Upper lobe of left lung (tissue), 6 donors: ENCODE data around the gene KATNB1. TPM values are rescaled to one million over a fixed set of nuclear protein-coding genes. Genes with fewer than 3 reads are reported as not detected.

ENCODE experiments used
- ATAC-seq, 2 donors: fragments of 200-7000 bp; cut with Tn5 transposase; one replicate each; pipeline ENCODE4 v1.9.1; 2022; ENCODE audit warnings: mild to moderate bottlenecking in 2 of 2, moderate library complexity in 2 of 2; ENCODE audit not compliant: low FRiP score in 2 of 2
- DNase-seq, 2 donors: peaks; one replicate each; pipeline ENCODE4 v3.0.0-alpha.2; 2019 to 2020
- H3K27ac ChIP-seq, 4 donors: fragments of 200-600 bp; sonication (generic); one replicate each; pipeline ENCODE4 v1.5.1; 2016 to 2019
- H3K27me3 ChIP-seq, 4 donors: fragments of 200-600 bp; sonication (generic); one replicate each; pipeline ENCODE4 v1.5.1; 2017 to 2019
- H3K36me3 ChIP-seq, 4 donors: fragments of 200-600 bp; sonication (generic); one replicate each; pipeline ENCODE4 v1.5.1; 2016 to 2019
- H3K4me1 ChIP-seq, 4 donors: fragments of 200-600 bp; sonication (generic); one replicate each; pipeline ENCODE4 v1.5.1; 2018 to 2019
- H3K4me3 ChIP-seq, 4 donors: fragments of 200-600 bp; sonication (generic); one replicate each; pipeline ENCODE4 v1.5.1; 2017 to 2019; ENCODE audit warnings: mild to moderate bottlenecking in 2 of 4, moderate library complexity in 1 of 4
- H3K9me3 ChIP-seq, 4 donors: fragments of 200-600 bp; sonication (generic); one replicate each; pipeline ENCODE4 v1.5.1; 2018 to 2019
- EP300 ChIP-seq, 4 donors: sonication (generic); formaldehyde crosslinking; IDR thresholded peaks; one replicate each; pipeline ENCODE4 v1.5.1; 2017; ENCODE audit warnings: antibody characterized with exemption in 4 of 4, control low read depth in 2 of 4
- POLR2A ChIP-seq, 4 donors: fragments of 450-650 bp; IDR thresholded peaks; one replicate each; pipeline ENCODE4 v1.5.1; 2016 to 2017; ENCODE audit warnings: antibody characterized with exemption in 4 of 4, mild to moderate bottlenecking in 2 of 4
- POLR2AphosphoS5 ChIP-seq, 2 donors: sonication (generic); formaldehyde crosslinking; IDR thresholded peaks; one replicate each; pipeline ENCODE4 v1.5.1; 2017; ENCODE audit warnings: antibody characterized with exemption in 2 of 2
- WGBS, 2 donors: methylation state at CpG; one replicate each; pipeline ENCODE4 v1.1.5; 2017 to 2018; 5-methylcytosine and 5-hydroxymethylcytosine counted together
- total RNA-seq, 6 donors: library from RNA; depleted of rRNA in 4 of 6; stranded (reverse); fragments of >200 nt in 4 of 6; gene quantifications; one replicate each; pipeline versions ENCODE4 v1.1.0 to v1.2.1, GENCODE V29; 2016 to 2021
- TF ChIP-seq, protein P1 (sequence below), 6 experiments: fragments of 450-650 bp in 4 of 6; fragments of 200-600 bp in 2 of 6; sonication (generic) in 2 of 6; IDR thresholded peaks; one replicate each; pipeline ENCODE4 v1.5.1; 2016 to 2019; ENCODE audit warnings: antibody characterized with exemption in 6 of 6
- donor health status: DM: no; HTN: no; CAD: no; lungs with moderate emphysema.
- donor health status: DM: no; HTN: yes; CAD: no; lungs with severe emphysema.

Gene KATNB1
- total RNA-seq, 6 donors from 2014 or later: 19.6 to 26.6 (median 21.5) TPM

- peaks cover 13 to 16% (median 14%) of the 10 kb centered on the region in 4 donors for H3K4me1 ChIP-seq
- WGBS, 2 donors: 93 to 95% methylated on average over 17 to 24 of the region's 24 CpGs
- ATAC-seq (no peak), DNase-seq (peak in 1 of 2 donors; percentile 61)
- H3K36me3 ChIP-seq: peaks cover 0 to 28% (median 6%) of the 10 kb centered on the region in 4 donors
- no peaks in the 10 kb centered on the region for H3K9me3 ChIP-seq
- H3K4me3 ChIP-seq: no peak overlapping the region
- no peak overlapping the region for H3K27ac ChIP-seq
- no peak for TF ChIP-seq POLR2A (IDR thresholded peaks at IDR 0.05)
- TF ChIP-seq EP300 (IDR thresholded peaks at IDR 0.05): no peak
- TF ChIP-seq, protein P1, sequence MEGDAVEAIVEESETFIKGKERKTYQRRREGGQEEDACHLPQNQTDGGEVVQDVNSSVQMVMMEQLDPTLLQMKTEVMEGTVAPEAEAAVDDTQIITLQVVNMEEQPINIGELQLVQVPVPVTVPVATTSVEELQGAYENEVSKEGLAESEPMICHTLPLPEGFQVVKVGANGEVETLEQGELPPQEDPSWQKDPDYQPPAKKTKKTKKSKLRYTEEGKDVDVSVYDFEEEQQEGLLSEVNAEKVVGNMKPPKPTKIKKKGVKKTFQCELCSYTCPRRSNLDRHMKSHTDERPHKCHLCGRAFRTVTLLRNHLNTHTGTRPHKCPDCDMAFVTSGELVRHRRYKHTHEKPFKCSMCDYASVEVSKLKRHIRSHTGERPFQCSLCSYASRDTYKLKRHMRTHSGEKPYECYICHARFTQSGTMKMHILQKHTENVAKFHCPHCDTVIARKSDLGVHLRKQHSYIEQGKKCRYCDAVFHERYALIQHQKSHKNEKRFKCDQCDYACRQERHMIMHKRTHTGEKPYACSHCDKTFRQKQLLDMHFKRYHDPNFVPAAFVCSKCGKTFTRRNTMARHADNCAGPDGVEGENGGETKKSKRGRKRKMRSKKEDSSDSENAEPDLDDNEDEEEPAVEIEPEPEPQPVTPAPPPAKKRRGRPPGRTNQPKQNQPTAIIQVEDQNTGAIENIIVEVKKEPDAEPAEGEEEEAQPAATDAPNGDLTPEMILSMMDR (IDR thresholded peaks at IDR 0.05): no peak
- TF ChIP-seq POLR2AphosphoS5 (IDR thresholded peaks at IDR 0.05): no peak
- H3K27me3 ChIP-seq: no peaks in the 10 kb centered on the region
Measured at GRCh38 chr16:57740423-57741071, 5.0 kb downstream of the KATNB1 start.

- Histone ChIP-seq H3K27ac (no peak overlapping the region), H3K4me1 (peaks cover 4 to 6% (median 5%) of the 10 kb centered on the region in 4 donors), H3K4me3 (no peak overlapping the region), H3K36me3 (peaks cover 0 to 28% (median 8%) of the 10 kb centered on the region in 4 donors), H3K9me3 (no peaks in the 10 kb centered on the region), H3K27me3 (no peaks in the 10 kb centered on the region)
- WGBS, 2 donors: 93 to 96% methylated on average over 10 to 16 of the region's 16 CpGs
- TF ChIP-seq POLR2AphosphoS5 (IDR thresholded peaks at IDR 0.05): no peak
- no peak for TF ChIP-seq POLR2A (IDR thresholded peaks at IDR 0.05)
- DNase-seq (peak in 1 of 2 donors; percentile 71), ATAC-seq (no peak)
Measured at GRCh38 chr16:57741660-57742191, 6.2 kb downstream of the KATNB1 start.

GRCh38 chr16:57742543-57742942, 7.0 kb downstream of the KATNB1 start:
- DNase-seq: no peak
- Histone ChIP-seq H3K27ac (no peak overlapping the region), H3K27me3 (no peaks in the 10 kb centered on the region), H3K4me1 (no peaks in the 10 kb centered on the region), H3K9me3 (no peaks in the 10 kb centered on the region), H3K4me3 (no peak overlapping the region), H3K36me3 (peaks cover 0 to 32% (median 10%) of the 10 kb centered on the region in 4 donors)
- no peak for ATAC-seq
- 83 to 91% methylated on average over 4 of the region's 4 CpGs for WGBS, 2 donors
- TF ChIP-seq POLR2A (IDR thresholded peaks at IDR 0.05) (no peak), EP300 (IDR thresholded peaks at IDR 0.05) (no peak), POLR2AphosphoS5 (IDR thresholded peaks at IDR 0.05) (no peak)
- TF ChIP-seq, protein P1 (IDR thresholded peaks at IDR 0.05): no peak

GRCh38 chr16:57743458-57743857, 7.9 kb downstream of the KATNB1 start:
- no peak for ATAC-seq
- peak in 1 of 2 donors; percentile 68 for DNase-seq
- H3K4me1 ChIP-seq: no peaks in the 10 kb centered on the region
- TF ChIP-seq POLR2AphosphoS5 (IDR thresholded peaks at IDR 0.05) (no peak), POLR2A (IDR thresholded peaks at IDR 0.05) (no peak), EP300 (IDR thresholded peaks at IDR 0.05) (no peak)
- TF ChIP-seq, protein P1 (IDR thresholded peaks at IDR 0.05): no peak
- H3K9me3 ChIP-seq: no peaks in the 10 kb centered on the region
- H3K27me3 ChIP-seq: no peaks in the 10 kb centered on the region
- H3K27ac ChIP-seq: no peak overlapping the region
- H3K36me3 ChIP-seq: peaks cover 0 to 36% (median 11%) of the 10 kb centered on the region in 4 donors
- 92% methylated on average over 7 to 10 of the region's 10 CpGs for WGBS, 2 donors
- H3K4me3 ChIP-seq: no peak overlapping the region

DNA sequence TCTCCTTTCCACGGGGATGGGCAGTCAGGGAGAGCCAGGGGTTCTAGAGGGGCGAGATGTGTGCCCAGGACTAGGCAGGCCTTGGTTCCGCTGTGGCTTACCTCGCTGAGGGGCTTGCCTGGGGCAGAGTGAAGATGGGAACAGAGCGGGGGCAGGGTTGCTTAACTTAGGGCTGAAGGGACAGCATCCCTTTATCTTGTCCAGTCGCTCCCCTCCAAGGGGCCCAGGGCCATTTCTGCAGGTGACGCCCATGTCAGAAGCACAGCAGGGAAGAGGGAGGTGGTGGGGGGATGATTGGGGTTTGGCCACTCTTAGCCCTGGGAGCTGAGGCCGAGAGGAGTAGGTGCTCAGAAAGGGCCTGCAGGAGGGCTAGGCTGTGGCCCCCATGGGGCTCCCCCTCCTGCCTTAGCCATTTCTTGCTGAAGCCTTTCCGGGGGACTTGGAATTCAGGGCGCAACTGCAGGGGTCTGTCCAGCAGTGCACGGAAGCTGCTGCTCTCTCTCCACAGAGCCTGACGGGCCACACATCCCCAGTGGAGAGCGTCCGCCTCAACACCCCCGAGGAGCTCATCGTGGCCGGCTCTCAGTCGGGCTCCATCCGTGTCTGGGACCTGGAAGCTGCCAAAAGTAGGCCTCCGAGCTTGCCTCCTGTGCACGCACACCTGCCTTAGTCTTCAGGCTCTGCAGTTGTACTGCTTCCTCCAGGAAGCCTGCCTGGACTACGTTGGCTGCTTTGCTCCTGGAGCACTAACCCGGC, 8.5 kb downstream of the KATNB1 start:
- Histone ChIP-seq H3K4me1 (no peaks in the 10 kb centered on the region), H3K4me3 (no peak overlapping the region), H3K36me3 (peaks cover 0 to 36% (median 12%) of the 10 kb centered on the region in 4 donors), H3K27me3 (no peaks in the 10 kb centered on the region), H3K27ac (no peak overlapping the region), H3K9me3 (no peaks in the 10 kb centered on the region)
- 93 to 98% methylated on average over 11 to 23 of the region's 23 CpGs for WGBS, 2 donors
- DNase-seq (peak in 1 of 2 donors; percentile 48), ATAC-seq (no peak)
- TF ChIP-seq, protein P1 (IDR thresholded peaks at IDR 0.05): no peak
- TF ChIP-seq EP300 (IDR thresholded peaks at IDR 0.05): no peak
- no peak for TF ChIP-seq POLR2A (IDR thresholded peaks at IDR 0.05)
- TF ChIP-seq POLR2AphosphoS5 (IDR thresholded peaks at IDR 0.05): no peak
